ENCODE measurements around the gene TRAPPC10.

- TF ChIP-seq CTCF (IDR thresholded peaks at IDR 0.05) (no peak), POLR2A (IDR thresholded peaks at IDR 0.05) (no peak)
Measured at GRCh38 chr21:44059710-44060109, 47.6 kb downstream of the TRAPPC10 start.
